ENCODE measurements around the gene ERGIC1.
A peak's percentile ranks its signal among the peaks of the same experiment; 100 is the strongest.
"Not testable (repeated sequence)": the region's sequence is repeated elsewhere in the genome, so short reads cannot be mapped to it uniquely, and the experiment has no call there.

Gene ERGIC1

GRCh38 chr5:172833686-172834414 lies at the start of gene ERGIC1:
TSS of gene ERGIC1 (plus strand) at chr5:172834251. CDS start at chr5:172834414, 163 bp downstream.
- Mint-ChIP-seq H3K36me3 (no peaks in the 10 kb centered on the region), H3K27me3 (no peaks in the 10 kb centered on the region), H3K9me3 (ENCODE audit: low read depth) (no peaks in the 10 kb centered on the region), H3K27ac (peak within 1 kb of the TSS; percentile 66), H3K4me1 (ENCODE audit: low read depth) (peaks cover 37% of the 10 kb centered on the region), H3K4me3 (peak within 1 kb of the TSS; percentile 88)

GRCh38 chr5:172785429-172786088 lies 48.5 kb upstream of the ERGIC1 start:
- no peaks in the 10 kb centered on the region for H3K9me3 Mint-ChIP-seq (ENCODE audit: low read depth)
- no peak overlapping the region for H3K4me3 Mint-ChIP-seq
- peaks cover 3% of the 10 kb centered on the region for H3K4me1 Mint-ChIP-seq (ENCODE audit: low read depth)
- no peak overlapping the region for H3K27ac Mint-ChIP-seq
- H3K27me3 Mint-ChIP-seq = no peaks in the 10 kb centered on the region
- no peaks in the 10 kb centered on the region for H3K36me3 Mint-ChIP-seq

GRCh38 chr5:172786736-172787462 lies 47.2 kb upstream of the ERGIC1 start:
- Mint-ChIP-seq H3K27ac (no peak overlapping the region), H3K27me3 (no peaks in the 10 kb centered on the region), H3K4me3 (no peak overlapping the region), H3K4me1 (ENCODE audit: low read depth) (peaks cover 3% of the 10 kb centered on the region), H3K36me3 (no peaks in the 10 kb centered on the region), H3K9me3 (ENCODE audit: low read depth) (no peaks in the 10 kb centered on the region)

GRCh38 chr5:172787538-172787937 lies 46.5 kb upstream of the ERGIC1 start:
- not testable (repeated sequence) for H3K27ac Mint-ChIP-seq, H3K36me3 Mint-ChIP-seq

GRCh38 chr5:172788771-172789686 lies 45.0 kb upstream of the ERGIC1 start:
- Mint-ChIP-seq H3K36me3 (no peaks in the 10 kb centered on the region), H3K27ac (no peak overlapping the region), H3K9me3 (ENCODE audit: low read depth) (no peaks in the 10 kb centered on the region), H3K27me3 (no peaks in the 10 kb centered on the region), H3K4me1 (ENCODE audit: low read depth) (peaks cover 3% of the 10 kb centered on the region), H3K4me3 (no peak overlapping the region)

More at GRCh38 chr5:172787538-172787937, 46.5 kb upstream of the ERGIC1 start:
- H3K4me3 Mint-ChIP-seq; H3K9me3 Mint-ChIP-seq (ENCODE audit: low read depth); H3K27me3 Mint-ChIP-seq; H3K4me1 Mint-ChIP-seq (ENCODE audit: low read depth): not testable (repeated sequence)

- Mint-ChIP-seq H3K4me1 (ENCODE audit: low read depth) (peaks cover 3% of the 10 kb centered on the region), H3K27me3 (no peaks in the 10 kb centered on the region), H3K9me3 (ENCODE audit: low read depth) (no peaks in the 10 kb centered on the region), H3K36me3 (no peaks in the 10 kb centered on the region), H3K4me3 (no peak overlapping the region), H3K27ac (no peak overlapping the region)
Observed at GRCh38 chr5:172789687-172790495, 44.2 kb upstream of the ERGIC1 start.

- no peaks in the 10 kb centered on the region for H3K27me3 Mint-ChIP-seq
- no peak overlapping the region for H3K27ac Mint-ChIP-seq
- no peaks in the 10 kb centered on the region for H3K36me3 Mint-ChIP-seq
- H3K4me1 Mint-ChIP-seq (ENCODE audit: low read depth) = peaks cover 3% of the 10 kb centered on the region
- H3K9me3 Mint-ChIP-seq (ENCODE audit: low read depth) = no peaks in the 10 kb centered on the region
- H3K4me3 Mint-ChIP-seq = no peak overlapping the region
Observed at GRCh38 chr5:172790496-172790889, 43.6 kb upstream of the ERGIC1 start.

- H3K9me3 Mint-ChIP-seq (ENCODE audit: low read depth) = no peaks in the 10 kb centered on the region
- H3K27ac Mint-ChIP-seq = no peak overlapping the region
- H3K4me3 Mint-ChIP-seq = no peak overlapping the region
- no peaks in the 10 kb centered on the region for H3K27me3 Mint-ChIP-seq
- peaks cover 3% of the 10 kb centered on the region for H3K4me1 Mint-ChIP-seq (ENCODE audit: low read depth)
- H3K36me3 Mint-ChIP-seq = no peaks in the 10 kb centered on the region
Observed at GRCh38 chr5:172791286-172791685, 42.8 kb upstream of the ERGIC1 start.

- H3K9me3 Mint-ChIP-seq (ENCODE audit: low read depth) = no peaks in the 10 kb centered on the region
- no peaks in the 10 kb centered on the region for H3K27me3 Mint-ChIP-seq
- no peaks in the 10 kb centered on the region for H3K36me3 Mint-ChIP-seq
- H3K27ac Mint-ChIP-seq = no peak overlapping the region
- H3K4me1 Mint-ChIP-seq (ENCODE audit: low read depth) = peaks cover 3% of the 10 kb centered on the region
- H3K4me3 Mint-ChIP-seq = no peak overlapping the region
Observed at GRCh38 chr5:172791726-172792445, 42.2 kb upstream of the ERGIC1 start.

GRCh38 chr5:172792701-172793570 lies 41.1 kb upstream of the ERGIC1 start:
- H3K27me3 Mint-ChIP-seq = no peaks in the 10 kb centered on the region
- no peaks in the 10 kb centered on the region for H3K9me3 Mint-ChIP-seq (ENCODE audit: low read depth)
- H3K4me1 Mint-ChIP-seq (ENCODE audit: low read depth) = peaks cover 7% of the 10 kb centered on the region
- no peak overlapping the region for H3K27ac Mint-ChIP-seq
- no peak overlapping the region for H3K4me3 Mint-ChIP-seq
- H3K36me3 Mint-ChIP-seq = no peaks in the 10 kb centered on the region

GRCh38 chr5:172793577-172794488 lies 40.2 kb upstream of the ERGIC1 start:
- Mint-ChIP-seq H3K9me3 (ENCODE audit: low read depth) (no peaks in the 10 kb centered on the region), H3K4me3 (no peak overlapping the region), H3K36me3 (no peaks in the 10 kb centered on the region), H3K27me3 (no peaks in the 10 kb centered on the region), H3K27ac (no peak overlapping the region), H3K4me1 (ENCODE audit: low read depth) (peaks cover 5% of the 10 kb centered on the region)
